ENCODE data around the gene ATP5PB.

Gene ATP5PB

GRCh38 chr1:111474106-111474505 is 24.8 kb downstream of the ATP5PB start:
- DNase-seq (ENCODE audit: low read depth), result peak; percentile 21
- no peak overlapping the region for H3K4me3 ChIP-seq (replicated peaks; ENCODE audit: low read depth, low read length)
- TF ChIP-seq CTCF (IDR thresholded peaks at IDR 0.05; ENCODE audit: low read length, missing control alignments), result no peak

GRCh38 chr1:111474521-111474920 is 25.3 kb downstream of the ATP5PB start:
- H3K4me3 ChIP-seq (replicated peaks; ENCODE audit: low read depth, low read length), result no peak overlapping the region
- TF ChIP-seq CTCF (IDR thresholded peaks at IDR 0.05; ENCODE audit: low read length, missing control alignments), result no peak
- no peak for DNase-seq (ENCODE audit: low read depth)

GRCh38 chr1:111475701-111476100 is 26.4 kb downstream of the ATP5PB start:
- H3K4me3 ChIP-seq (replicated peaks; ENCODE audit: low read depth, low read length), result no peak overlapping the region

GRCh38 chr1:111476214-111476613 is 26.9 kb downstream of the ATP5PB start:
- TF ChIP-seq CTCF (IDR thresholded peaks at IDR 0.05; ENCODE audit: low read length, missing control alignments), result no peak
- no peak for DNase-seq (ENCODE audit: low read depth)
- H3K4me3 ChIP-seq (replicated peaks; ENCODE audit: low read depth, low read length), result no peak overlapping the region

More at GRCh38 chr1:111475701-111476100, 26.4 kb downstream of the ATP5PB start:
- TF ChIP-seq CTCF (IDR thresholded peaks at IDR 0.05; ENCODE audit: low read length, missing control alignments), result no peak
- no peak for DNase-seq (ENCODE audit: low read depth)

- no peak for DNase-seq (ENCODE audit: low read depth)
- H3K4me3 ChIP-seq (replicated peaks; ENCODE audit: low read depth, low read length), result no peak overlapping the region
- no peak for TF ChIP-seq CTCF (IDR thresholded peaks at IDR 0.05; ENCODE audit: low read length, missing control alignments)
Observed at GRCh38 chr1:111476761-111477309, 27.6 kb downstream of the ATP5PB start.

- H3K4me3 ChIP-seq (replicated peaks; ENCODE audit: low read depth, low read length), result no peak overlapping the region
- no peak for TF ChIP-seq CTCF (IDR thresholded peaks at IDR 0.05; ENCODE audit: low read length, missing control alignments)
- DNase-seq (ENCODE audit: low read depth), result no peak
Observed at GRCh38 chr1:111480674-111481073, 31.4 kb downstream of the ATP5PB start.
